Fibroblast of villous mesenchyme (primary cell): ENCODE results near the gene CCDC33. TPM values are rescaled to one million over a fixed set of nuclear protein-coding genes. Genes with fewer than 3 reads are reported as not detected.

ENCODE experiments used
- DNase-seq: peaks from one replicate; pipeline ENCODE4 v3.0.0-alpha.2; 2010; ENCODE audit warnings: low read depth
- H3K4me3 ChIP-seq: 2 replicates; pipeline ENCODE4 v1.5.1; 2011; ENCODE audit warnings: low read depth, mild to moderate bottlenecking, low read length
- total RNA-seq: library from RNA; depleted of rRNA; stranded (reverse); fragments of >200 nt; gene quantifications from 2 replicates; pipeline ENCODE4 v1.2.3, GENCODE V29; 2012
- TF ChIP-seq, protein P1 (sequence below): IDR thresholded peaks from 2 replicates; pipeline ENCODE4 v1.5.1; 2012; ENCODE audit warnings: low read depth, mild to moderate bottlenecking, low read length; ENCODE audit not compliant: insufficient read depth

The CCDC33 gene
- total RNA-seq, 1 donor: 0.86 TPM

DNA sequence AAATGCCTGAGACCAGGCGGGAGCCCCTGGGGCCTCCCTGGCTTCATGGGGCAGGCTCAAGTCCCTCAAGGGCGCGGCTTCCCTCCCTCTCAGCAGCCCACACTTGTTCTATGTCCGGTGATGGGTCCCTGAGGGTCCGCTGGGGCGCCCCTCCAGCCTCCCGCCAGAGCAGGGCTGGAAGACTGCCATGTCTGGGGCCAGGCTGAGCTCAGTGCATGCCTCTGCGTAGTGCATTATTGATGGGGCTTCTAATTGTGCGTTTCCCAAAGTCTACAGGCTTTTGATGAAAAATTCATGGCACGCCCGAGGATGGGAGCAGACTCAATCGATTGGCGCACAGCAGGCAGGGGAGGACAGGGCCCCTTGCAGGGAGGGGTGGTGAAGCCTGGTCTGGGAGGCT is 80.0 kb downstream of the CCDC33 start:
- H3K4me3 ChIP-seq: no peak overlapping the region
- TF ChIP-seq, protein P1, sequence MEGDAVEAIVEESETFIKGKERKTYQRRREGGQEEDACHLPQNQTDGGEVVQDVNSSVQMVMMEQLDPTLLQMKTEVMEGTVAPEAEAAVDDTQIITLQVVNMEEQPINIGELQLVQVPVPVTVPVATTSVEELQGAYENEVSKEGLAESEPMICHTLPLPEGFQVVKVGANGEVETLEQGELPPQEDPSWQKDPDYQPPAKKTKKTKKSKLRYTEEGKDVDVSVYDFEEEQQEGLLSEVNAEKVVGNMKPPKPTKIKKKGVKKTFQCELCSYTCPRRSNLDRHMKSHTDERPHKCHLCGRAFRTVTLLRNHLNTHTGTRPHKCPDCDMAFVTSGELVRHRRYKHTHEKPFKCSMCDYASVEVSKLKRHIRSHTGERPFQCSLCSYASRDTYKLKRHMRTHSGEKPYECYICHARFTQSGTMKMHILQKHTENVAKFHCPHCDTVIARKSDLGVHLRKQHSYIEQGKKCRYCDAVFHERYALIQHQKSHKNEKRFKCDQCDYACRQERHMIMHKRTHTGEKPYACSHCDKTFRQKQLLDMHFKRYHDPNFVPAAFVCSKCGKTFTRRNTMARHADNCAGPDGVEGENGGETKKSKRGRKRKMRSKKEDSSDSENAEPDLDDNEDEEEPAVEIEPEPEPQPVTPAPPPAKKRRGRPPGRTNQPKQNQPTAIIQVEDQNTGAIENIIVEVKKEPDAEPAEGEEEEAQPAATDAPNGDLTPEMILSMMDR: no peak
- no peak for DNase-seq

DNA sequence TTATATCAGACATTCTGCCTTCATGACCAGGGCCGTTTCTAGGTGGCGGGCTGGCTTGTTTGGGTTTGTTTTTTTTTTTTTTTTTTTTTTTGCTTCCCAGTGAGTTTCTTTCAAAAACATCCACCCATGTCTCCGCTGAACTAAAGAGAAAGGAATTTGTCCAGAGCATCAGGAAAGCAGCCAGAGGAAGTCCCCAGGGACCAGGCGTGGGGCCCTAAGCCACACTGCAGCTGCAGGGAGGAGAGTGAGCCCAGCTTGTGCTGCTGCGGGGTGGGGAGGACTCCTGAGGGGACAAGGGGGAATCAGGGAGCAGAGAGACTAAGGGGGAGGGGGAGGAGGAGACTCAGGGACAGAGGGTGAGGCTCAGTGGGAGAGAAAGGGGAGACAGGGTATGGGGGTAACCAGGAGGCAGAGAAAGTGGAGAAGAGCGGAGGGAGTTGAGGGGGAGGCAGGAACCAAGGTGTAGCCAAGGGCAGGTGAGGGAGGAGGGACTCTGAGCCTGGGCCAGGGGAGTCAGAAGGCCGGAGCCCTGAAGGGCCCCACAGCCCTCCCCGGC is 81.8 kb downstream of the CCDC33 start:
- TF ChIP-seq, protein P1: no peak
- H3K4me3 ChIP-seq: no peak overlapping the region
- DNase-seq: peak; percentile 90

DNA sequence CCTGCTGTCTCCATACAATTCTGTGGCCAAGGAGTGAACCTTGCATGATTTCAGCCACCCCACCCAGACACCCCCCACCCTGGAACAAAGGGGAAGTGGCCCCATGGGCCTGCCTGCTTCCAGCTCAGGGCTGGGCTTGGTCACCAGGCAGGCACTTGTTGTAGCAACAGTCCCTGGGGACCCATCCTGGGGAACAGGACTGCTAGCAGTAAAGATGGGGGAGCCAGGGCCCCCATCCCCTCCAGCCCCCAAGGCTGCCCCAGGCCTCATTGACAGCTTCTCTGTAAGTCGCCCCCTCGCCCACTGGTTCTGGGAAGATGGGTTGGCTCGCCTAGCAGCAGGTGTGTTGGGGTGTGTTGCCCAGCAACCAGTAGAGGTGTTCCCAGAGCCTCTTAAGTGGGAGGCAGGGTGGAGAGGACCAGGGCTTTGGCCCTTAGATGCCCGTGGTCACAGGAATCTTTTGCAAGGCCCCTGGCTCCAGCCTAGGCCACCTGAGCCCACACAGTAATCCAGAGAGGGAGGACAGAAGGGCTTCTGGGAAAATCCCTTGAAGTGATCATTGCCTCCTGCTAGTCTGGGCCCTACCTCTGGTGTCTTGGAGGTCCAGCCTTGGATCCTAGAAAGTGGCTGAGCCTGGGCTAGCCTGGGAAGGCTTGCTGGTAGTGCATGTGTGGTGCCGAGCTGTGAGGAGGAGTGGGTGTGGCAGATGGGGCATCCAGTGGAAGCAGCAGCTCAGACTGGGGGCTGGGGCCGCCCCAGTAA is 82.4 kb downstream of the CCDC33 start:
- TF ChIP-seq, protein P1: no peak
- DNase-seq: no peak
- H3K4me3 ChIP-seq: no peak overlapping the region

DNA sequence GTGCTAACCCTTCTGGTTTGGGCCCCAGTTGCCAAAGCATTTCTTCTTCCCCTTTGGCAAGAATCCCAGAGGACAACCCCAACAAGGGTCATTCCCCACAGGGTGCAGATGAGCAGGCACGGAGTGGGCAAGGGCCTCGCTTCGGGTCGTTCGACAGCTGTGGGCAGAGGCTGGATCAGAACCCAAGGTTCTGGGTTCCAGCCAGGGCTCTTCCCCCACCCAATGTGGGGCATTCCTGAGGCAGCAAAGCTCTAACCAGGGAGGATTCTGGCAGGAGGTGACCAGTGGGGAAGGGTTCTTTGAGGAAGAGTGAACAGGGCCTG is 83.0 kb downstream of the CCDC33 start:
- DNase-seq: no peak
- H3K4me3 ChIP-seq: no peak overlapping the region
- TF ChIP-seq, protein P1: no peak

DNA sequence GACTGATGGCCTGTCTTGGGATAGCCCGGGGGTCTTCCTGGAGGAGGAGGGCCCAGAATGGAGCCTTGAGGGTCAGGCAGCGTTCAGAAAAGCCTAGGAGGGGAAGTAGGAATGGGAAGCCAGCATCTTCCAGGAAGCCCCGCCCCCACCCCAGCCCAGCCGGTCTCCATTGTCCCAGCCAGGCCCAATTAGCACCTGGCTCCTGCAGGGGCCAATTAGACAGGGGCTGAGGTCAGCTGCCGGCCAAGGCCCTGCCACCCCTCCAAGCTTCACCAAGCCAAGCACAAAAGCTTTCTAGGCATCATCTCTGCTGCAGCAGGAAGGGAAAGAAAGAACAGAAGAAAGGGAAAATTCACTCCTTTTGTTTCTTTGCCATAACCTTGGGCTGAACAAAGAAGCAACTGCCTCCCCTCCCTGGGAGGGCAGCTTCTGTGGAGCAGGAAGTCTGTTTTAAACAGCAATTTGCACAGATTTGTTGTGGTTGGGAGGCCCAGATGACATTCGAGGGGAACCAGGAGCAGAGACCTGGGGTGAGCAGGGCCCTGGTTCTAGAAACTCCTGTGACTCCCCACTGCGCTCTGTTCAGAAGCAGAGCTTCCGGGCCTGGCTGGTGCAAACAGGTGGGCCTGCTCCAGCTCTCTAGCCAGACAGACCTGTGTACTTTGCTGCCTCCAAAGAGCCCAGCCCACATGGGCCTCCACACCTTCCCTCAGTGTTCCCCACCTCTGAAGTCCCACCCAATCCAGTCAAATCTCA is 83.6 kb downstream of the CCDC33 start:
- no peak for DNase-seq
- H3K4me3 ChIP-seq: no peak overlapping the region
- TF ChIP-seq, protein P1: no peak

DNA sequence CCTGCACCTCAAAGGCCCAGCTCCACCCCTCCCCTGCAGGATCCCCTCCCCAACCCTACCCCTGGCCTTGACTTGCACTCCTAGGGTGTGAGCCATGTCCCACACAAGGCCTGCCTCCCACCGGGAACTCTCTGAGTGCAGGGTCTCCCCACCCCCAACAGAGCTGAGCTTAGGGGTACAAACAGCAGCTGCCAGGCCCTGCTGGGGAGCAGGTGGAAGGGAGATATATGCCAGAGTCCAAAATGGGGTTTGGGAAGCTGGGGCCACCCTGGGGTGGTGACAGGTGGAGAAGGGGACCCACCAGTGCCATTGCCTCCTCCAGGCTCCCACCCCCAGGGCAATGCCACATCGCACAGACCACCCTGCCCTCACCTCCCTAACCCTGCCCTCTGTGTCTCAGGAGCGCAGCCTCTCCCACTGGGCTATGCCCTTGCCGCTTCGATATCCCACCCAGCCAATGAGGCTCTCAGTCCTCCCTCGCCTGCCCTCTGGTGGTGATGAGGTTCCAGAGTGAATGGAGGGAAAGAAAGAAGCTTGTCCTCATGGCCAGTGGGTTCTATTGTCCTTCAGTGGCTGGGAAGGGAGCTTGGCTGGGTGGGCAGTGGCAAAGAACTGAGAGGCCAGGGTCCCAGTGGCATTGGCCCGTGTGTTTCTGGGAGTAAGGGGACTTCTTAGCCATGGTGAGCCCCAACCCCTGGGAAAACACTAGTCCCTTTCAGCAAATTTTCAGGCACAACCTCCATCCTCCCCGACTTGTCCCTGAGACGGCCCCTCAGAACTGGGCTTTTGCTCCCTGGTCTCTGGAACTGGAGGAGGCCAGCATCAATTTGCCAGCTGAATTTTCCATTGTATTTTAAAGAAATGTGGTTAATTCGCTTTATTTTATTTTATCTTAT is 84.5 kb downstream of the CCDC33 start:
- peak; percentile 49 for DNase-seq
- TF ChIP-seq, protein P1: peak; percentile 81
- no peak overlapping the region for H3K4me3 ChIP-seq
